Esophagus (tissue), 2 donors: ENCODE data around the gene KIF4B. TPM values are rescaled to one million over a fixed set of nuclear protein-coding genes. Genes with fewer than 3 reads are reported as not detected.
"Not testable (repeated sequence)": the region's sequence is repeated elsewhere in the genome, so short reads cannot be mapped to it uniquely, and the experiment has no call there.

Source experiments
- H3K27ac ChIP-seq, 2 donors: one replicate each; pipeline ENCODE4 v1.5.1; 2013; ENCODE audit warnings: low read depth in 2 of 2, mild to moderate bottlenecking in 2 of 2, inconsistent platforms in 1 of 2, low read length in 1 of 2, moderate library complexity in 1 of 2
- H3K27me3 ChIP-seq, 2 donors: one replicate each; pipeline ENCODE4 v1.6.1; 2013; ENCODE audit warnings: low read length in 2 of 2, control low read depth in 1 of 2, mild to moderate bottlenecking in 1 of 2; ENCODE audit not compliant: insufficient read depth in 2 of 2, control insufficient read depth in 1 of 2
- H3K36me3 ChIP-seq, 2 donors: one replicate each; pipeline ENCODE4 v1.6.1; 2013; ENCODE audit warnings: low read length in 1 of 2; ENCODE audit not compliant: control insufficient read depth in 2 of 2, insufficient read depth in 2 of 2
- H3K4me1 ChIP-seq, 2 donors: one replicate each; pipeline ENCODE4 v1.6.1; 2013; ENCODE audit warnings: low read length in 1 of 2; ENCODE audit not compliant: control insufficient read depth in 2 of 2, insufficient read depth in 2 of 2
- H3K4me3 ChIP-seq, 2 donors: one replicate each; pipeline ENCODE4 v1.5.1; 2013; ENCODE audit warnings: low read length in 2 of 2, mild to moderate bottlenecking in 2 of 2, low read depth in 1 of 2, moderate library complexity in 1 of 2
- H3K9me3 ChIP-seq, 2 donors: one replicate each; pipeline ENCODE4 v1.6.1; 2013; ENCODE audit warnings: mild to moderate bottlenecking in 2 of 2, low read depth in 1 of 2, low read length in 1 of 2, moderate library complexity in 1 of 2; ENCODE audit not compliant: control insufficient read depth in 2 of 2, insufficient read depth in 1 of 2
- WGBS, 2 donors: extraction: QIAGEN DNeasy Blood & Tissue Kit; methylation state at CpG; one replicate each; pipeline ENCODE4 v1.1.7; 2013; 5-methylcytosine and 5-hydroxymethylcytosine counted together
- polyA plus RNA-seq, 2 donors: library from polyadenylated mRNA; stranded (reverse); fragments of 200-250 nt; gene quantifications; one replicate each; pipeline ENCODE4 v1.2.3, GENCODE V29; 2013
- donor health status: healthy with polysubstance abuse.
- donor health status: Bipolar disorder and iron deficiency.

The KIF4B gene
- polyA plus RNA-seq: not detected

- Histone ChIP-seq H3K4me3 (no peak within 1 kb of the TSS), H3K9me3 (no peaks in the 10 kb centered on the region), H3K4me1 (no peaks in the 10 kb centered on the region), H3K27ac (no peak within 1 kb of the TSS), H3K27me3 (no peaks in the 10 kb centered on the region), H3K36me3 (no peaks in the 10 kb centered on the region)
- 92 to 96% methylated on average over 21 of the region's 21 CpGs for WGBS, 2 donors
Measured at GRCh38 chr5:155013526-155013925, at the start of gene KIF4B. KIF4B (plus strand) TSS chr5:155013755; CDS start chr5:155013860, 105 bp downstream.

- Histone ChIP-seq H3K27me3 (no peaks in the 10 kb centered on the region), H3K4me3 (no peak overlapping the region), H3K9me3 (no peaks in the 10 kb centered on the region), H3K4me1 (no peaks in the 10 kb centered on the region), H3K27ac (peak overlapping the region in 1 of 2 donors; percentile 14), H3K36me3 (peaks cover 4 to 6% of the 10 kb centered on the region in 2 donors)
- 86 to 87% methylated on average over 7 of the region's 7 CpGs for WGBS, 2 donors
Measured at GRCh38 chr5:154966081-154966841, 47.3 kb upstream of the KIF4B start.

- Histone ChIP-seq H3K4me1 (no peaks in the 10 kb centered on the region), H3K27me3 (no peaks in the 10 kb centered on the region), H3K36me3 (peaks cover 4 to 6% of the 10 kb centered on the region in 2 donors), H3K4me3 (no peak overlapping the region), H3K27ac (no peak overlapping the region), H3K9me3 (no peaks in the 10 kb centered on the region)
- whole genome bisulfite sequencing, 2 donors: 86% methylated on average over 3 of the region's 3 CpGs
Measured at GRCh38 chr5:154966874-154967273, 46.7 kb upstream of the KIF4B start.

GRCh38 chr5:154967421-154968024, 46.0 kb upstream of the KIF4B start:
- WGBS, 2 donors: 78 to 79% methylated on average over 5 of the region's 5 CpGs
- Histone ChIP-seq H3K36me3 (peaks cover 4 to 6% of the 10 kb centered on the region in 2 donors), H3K4me3 (no peak overlapping the region), H3K27me3 (no peaks in the 10 kb centered on the region), H3K4me1 (no peaks in the 10 kb centered on the region), H3K9me3 (no peaks in the 10 kb centered on the region), H3K27ac (no peak overlapping the region)

GRCh38 chr5:154968953-154969352, 44.6 kb upstream of the KIF4B start:
- H3K36me3 ChIP-seq: peaks cover 4 to 6% of the 10 kb centered on the region in 2 donors
- no peaks in the 10 kb centered on the region for H3K27me3 ChIP-seq

GRCh38 chr5:154970759-154971158, 42.8 kb upstream of the KIF4B start:
- no peak overlapping the region for H3K27ac ChIP-seq
- peaks cover 0 to 1% of the 10 kb centered on the region in 2 donors for H3K9me3 ChIP-seq
- H3K27me3 ChIP-seq: no peaks in the 10 kb centered on the region
- no peaks in the 10 kb centered on the region for H3K4me1 ChIP-seq
- H3K36me3 ChIP-seq: peaks cover 4 to 6% of the 10 kb centered on the region in 2 donors
- H3K4me3 ChIP-seq: no peak overlapping the region

More at GRCh38 chr5:154968953-154969352, 44.6 kb upstream of the KIF4B start:
- no peaks in the 10 kb centered on the region for H3K4me1 ChIP-seq
- H3K4me3 ChIP-seq: no peak overlapping the region
- no peak overlapping the region for H3K27ac ChIP-seq
- no peaks in the 10 kb centered on the region for H3K9me3 ChIP-seq
- 91 to 95% methylated on average over 5 of the region's 5 CpGs for WGBS, 2 donors

- Histone ChIP-seq H3K9me3 (peaks cover 0 to 6% of the 10 kb centered on the region in 2 donors), H3K36me3 (peaks cover 4% of the 10 kb centered on the region in 2 donors), H3K4me3 (no peak overlapping the region), H3K4me1 (no peaks in the 10 kb centered on the region), H3K27ac (no peak overlapping the region), H3K27me3 (no peaks in the 10 kb centered on the region)
- 87 to 94% methylated on average over 2 of the region's 2 CpGs for WGBS, 2 donors
Measured at GRCh38 chr5:154971501-154971900, 42.1 kb upstream of the KIF4B start.

GRCh38 chr5:154972476-154973080, 41.0 kb upstream of the KIF4B start:
- 72 to 80% methylated on average over 2 of the region's 2 CpGs for whole genome bisulfite sequencing, 2 donors

GRCh38 chr5:154976082-154976481, 37.5 kb upstream of the KIF4B start:
- H3K36me3 ChIP-seq, H3K4me1 ChIP-seq, H3K27me3 ChIP-seq, H3K27ac ChIP-seq, H3K4me3 ChIP-seq, H3K9me3 ChIP-seq: not testable (repeated sequence)
- 97 to 98% methylated on average over 9 of the region's 9 CpGs for WGBS, 2 donors

More at GRCh38 chr5:154972476-154973080, 41.0 kb upstream of the KIF4B start:
- Histone ChIP-seq H3K9me3 (peaks cover 0 to 6% of the 10 kb centered on the region in 2 donors), H3K27ac (no peak overlapping the region), H3K4me1 (no peaks in the 10 kb centered on the region), H3K27me3 (no peaks in the 10 kb centered on the region), H3K36me3 (peaks cover 3 to 4% of the 10 kb centered on the region in 2 donors), H3K4me3 (no peak overlapping the region)
